HG02678 (cell line): ENCODE data around the gene NFXL1.
A peak's percentile ranks its signal among the peaks of the same experiment; 100 is the strongest.

Experiments used
- ATAC-seq: cut with Tn5 transposase; IDR thresholded peaks from one replicate; pipeline ENCODE4 v1.9.1; 2021; ENCODE audit warnings: mild to moderate bottlenecking, moderate library complexity; ENCODE audit not compliant: unreplicated experiment

NFXL1 gene

GRCh38 chr4:47837094-47837907, 77.1 kb downstream of the NFXL1 start:
- peak; percentile 69 for ATAC-seq

GRCh38 chr4:47836641-47837093, 77.7 kb downstream of the NFXL1 start:
- peak; percentile 76 for ATAC-seq

DNA sequence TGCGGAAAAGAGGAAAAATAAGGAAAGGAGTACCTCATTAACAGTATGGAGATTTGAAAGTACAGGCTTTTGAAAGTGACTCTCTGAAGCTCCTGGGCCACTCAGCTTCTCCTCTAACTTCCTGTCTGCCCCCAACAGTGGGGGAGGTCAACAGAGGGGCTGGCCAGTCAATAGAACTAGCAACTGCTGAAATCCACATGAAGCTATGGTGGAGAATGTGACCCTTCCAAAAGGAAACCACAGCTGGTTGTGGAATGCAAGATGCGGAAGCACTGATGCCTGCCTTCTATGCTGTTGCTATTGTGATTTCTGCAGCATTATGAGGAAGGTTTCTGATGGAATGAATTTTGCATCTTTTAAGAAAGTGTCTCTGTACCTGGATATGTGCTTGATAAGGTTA, 78.9 kb downstream of the NFXL1 start:
- ATAC-seq, result no peak

DNA sequence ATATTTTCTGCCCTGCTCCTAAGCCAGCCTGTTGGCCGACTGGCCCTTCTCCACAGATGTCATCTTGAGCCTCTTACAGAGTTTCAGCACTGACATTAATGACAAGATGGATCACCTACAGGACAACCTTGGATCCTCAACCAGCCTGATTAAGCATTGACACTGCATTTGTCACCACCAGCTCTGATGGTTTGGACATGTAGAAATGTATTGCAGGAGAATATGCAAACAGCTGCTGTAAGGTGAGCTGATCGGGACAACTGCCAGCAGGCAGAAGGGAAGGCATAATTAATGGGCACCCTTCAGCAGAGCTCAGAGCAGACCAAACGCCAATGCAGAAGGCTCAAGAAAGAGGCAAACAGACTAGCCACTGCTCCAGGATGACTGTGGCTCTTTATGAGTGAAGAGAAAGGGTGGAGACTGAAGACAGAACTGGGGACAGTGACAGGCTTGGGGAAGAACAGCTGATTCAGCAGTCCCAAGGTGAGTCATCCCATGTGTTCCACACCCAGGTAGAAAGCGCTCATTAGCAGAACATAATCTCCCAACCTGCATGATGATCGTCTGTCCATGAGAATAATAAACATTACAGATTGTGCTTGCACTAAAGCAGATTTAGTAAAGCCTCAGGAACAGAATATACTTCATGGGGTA, 83.2 kb downstream of the NFXL1 start:
- ATAC-seq, result no peak

GRCh38 chr4:47830265-47831025, 83.9 kb downstream of the NFXL1 start:
- no peak for ATAC-seq

- no peak for ATAC-seq
These were observed 84.9 kb downstream of the NFXL1 start for GRCh38 chr4:47829438-47829837.

DNA sequence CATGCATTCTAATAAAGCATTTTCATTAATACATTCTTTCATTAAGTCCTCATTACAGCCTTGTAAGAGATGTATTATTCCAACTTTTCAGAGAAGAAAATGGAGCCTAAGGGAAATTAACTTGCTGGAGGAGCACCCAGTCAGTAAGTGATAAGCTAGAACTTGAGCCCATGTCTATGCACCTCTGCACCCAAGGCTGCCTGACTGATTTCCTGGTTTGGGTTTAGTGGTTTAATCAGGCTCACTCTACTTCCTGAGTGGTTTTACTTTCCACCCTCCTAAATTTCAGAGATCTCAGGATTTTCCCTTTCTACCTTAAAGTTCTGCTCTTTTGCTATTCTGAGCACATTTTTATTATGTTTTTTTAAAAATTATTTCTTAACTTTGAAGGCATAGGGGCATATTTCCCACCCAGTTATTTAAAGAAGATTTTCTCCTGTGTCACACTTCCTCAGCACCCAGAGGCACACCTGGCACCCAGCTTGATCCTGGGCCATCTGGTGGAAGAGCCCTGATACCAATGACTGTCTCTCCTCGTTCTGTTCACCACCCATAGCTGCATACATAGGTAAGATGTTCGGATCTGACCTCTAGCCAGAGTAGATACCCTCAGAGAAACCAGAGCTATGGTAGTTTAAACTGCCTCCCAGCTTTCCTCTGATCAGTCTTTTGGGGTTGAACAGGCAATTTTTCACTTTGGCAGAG, 86.9 kb downstream of the NFXL1 start:
- ATAC-seq, result no peak

DNA sequence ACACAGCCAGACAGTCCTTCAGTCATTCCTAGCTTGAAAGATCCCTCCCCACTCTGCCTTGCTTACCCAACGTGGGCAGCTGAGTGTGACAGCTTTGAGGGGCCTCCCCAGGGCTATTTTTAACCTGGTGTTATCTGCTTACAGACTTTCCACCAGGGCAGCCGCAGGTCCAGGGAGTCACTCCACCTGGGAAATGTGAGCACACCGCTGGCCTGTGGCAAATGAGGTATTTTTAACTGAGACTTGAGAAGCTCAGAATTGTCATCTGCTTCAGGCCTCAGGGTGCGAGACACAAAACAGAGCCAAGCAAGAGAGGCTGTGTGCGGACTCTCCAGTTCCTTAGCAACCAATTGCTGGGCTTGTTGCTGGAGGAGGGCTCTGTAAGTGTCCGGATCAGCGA, 89.5 kb downstream of the NFXL1 start:
- ATAC-seq, result no peak

- no peak for ATAC-seq
These were observed 95.2 kb downstream of the NFXL1 start for GRCh38 chr4:47819178-47819577.

DNA sequence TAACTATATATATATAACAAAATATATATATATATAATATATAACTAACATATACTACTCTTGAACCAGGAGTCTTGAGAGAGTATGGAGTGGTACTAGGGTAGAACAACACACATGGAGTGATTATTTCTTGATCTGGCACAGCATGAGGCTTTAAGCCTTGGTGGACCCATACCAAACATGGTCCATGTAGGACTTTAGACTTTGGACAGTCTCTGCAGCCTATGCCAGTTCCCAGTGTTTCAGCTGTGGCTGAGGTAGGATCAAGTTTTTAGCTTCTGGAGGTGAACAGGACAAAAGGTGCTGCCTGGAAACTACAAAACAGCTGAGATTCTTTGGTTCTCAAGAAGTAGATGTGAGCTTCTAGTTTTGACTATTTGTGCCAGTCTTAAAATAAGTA, 97.1 kb downstream of the NFXL1 start:
- ATAC-seq, result no peak

DNA sequence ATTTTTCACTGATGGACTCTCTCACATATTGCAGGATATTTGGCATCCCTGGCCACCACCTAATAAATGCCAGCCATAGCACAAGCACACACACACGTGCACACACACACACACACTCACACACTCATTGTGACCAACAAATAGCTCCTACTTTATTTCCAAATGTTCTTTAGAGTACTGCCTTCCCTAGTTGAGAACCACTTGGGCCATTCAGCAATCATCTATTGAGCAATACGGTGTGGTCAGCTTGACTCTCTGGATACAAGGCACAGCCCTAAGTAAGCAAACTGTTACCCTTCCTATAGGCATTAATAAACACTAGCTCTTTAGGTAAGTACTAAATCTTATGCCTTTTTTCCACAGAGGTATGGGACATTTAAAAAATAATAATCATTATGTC, 97.6 kb downstream of the NFXL1 start:
- no peak for ATAC-seq

GRCh38 chr4:47814618-47815295, 99.6 kb downstream of the NFXL1 start:
- ATAC-seq, result no peak

DNA sequence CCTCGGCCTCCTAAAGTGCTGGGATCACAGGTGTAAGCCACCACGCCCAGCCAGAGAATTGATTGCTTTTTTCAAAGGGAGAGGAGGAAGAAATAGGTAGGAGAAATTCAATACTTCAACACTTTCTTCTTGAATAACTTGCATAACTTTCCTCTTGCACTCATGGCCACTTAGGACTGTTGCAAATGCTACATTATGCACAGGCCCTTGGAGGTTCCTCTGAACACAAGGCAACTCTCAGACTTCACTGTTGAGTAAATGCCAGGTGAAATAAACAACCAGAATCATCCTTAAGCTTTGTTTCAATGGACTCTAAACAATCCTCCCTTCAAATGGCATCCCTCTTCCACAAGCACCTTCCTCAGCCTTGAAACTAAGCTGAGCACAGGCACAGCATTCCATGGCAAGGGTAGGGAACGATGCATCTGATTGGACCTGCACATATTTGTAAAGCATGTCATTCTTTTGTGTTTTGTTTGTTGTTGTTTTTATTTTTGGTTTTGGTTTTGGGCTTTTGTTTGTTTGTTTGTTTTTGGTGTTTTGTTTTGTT, 104.7 kb downstream of the NFXL1 start:
- ATAC-seq, result no peak

- ATAC-seq, result no peak
These were observed 109.8 kb downstream of the NFXL1 start for GRCh38 chr4:47804598-47804997.

DNA sequence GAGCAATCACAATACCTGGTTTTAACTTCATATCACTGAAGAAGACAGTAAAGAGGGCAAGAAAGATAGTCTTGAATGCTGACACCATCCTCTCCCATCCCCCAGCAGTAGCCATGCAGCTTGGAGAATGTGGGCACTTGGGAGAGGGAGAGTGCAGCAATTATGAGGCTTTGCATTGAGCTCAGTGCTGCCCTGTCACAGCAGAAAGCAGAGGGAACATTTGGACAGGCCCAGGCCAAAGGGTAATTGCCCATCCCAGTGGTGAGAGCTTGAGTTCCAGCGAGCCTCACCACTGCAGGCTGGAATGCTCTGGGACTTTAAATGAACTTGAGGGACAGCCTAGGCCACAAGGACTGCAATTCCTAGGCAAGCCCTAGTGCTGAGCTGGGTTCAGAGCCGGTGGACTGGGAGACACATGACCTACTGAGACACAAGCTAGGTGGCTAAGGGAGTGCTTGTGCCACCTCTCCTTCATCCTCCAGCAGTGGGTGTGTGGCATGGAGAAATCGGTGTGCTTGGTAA, 112.8 kb downstream of the NFXL1 start:
- no peak for ATAC-seq

DNA sequence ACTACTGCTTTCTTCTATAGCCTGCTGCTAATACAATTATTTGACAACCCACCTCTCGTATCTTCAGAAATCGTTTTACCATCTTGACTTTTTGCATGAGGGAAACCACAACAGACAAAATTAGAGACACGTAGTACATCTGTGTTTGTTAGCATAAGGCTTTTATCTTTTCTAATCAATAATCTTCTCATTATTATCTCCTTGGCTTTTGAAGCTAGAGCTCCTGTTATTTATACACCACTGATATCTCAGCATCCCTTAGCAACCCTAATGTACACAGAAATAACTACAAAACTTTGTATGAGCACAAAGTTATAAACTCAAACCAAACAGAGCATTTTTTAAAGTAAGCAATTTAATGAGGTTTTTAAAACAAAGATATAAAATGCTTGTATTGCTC, 116.2 kb downstream of the NFXL1 start:
- ATAC-seq, result no peak
